ENCODE results near the gene PDLIM1. TPM values are rescaled to one million over a fixed set of nuclear protein-coding genes. Genes with fewer than 3 reads are reported as not detected.

PDLIM1 gene
- total and polyA plus RNA-seq, 9 of the 15 experiments (the other 6 are each of a cell fraction or from before 2014, with no cell fraction given) = 19.8 to 164 (median 39.1) TPM

- no peak for FAIRE-seq
- no peak for ATAC-seq
- intact Hi-C loops (cut with micrococcal nuclease) = no loop called here
These were observed 37.1 kb downstream of the PDLIM1 start for GRCh38 chr10:95253686-95254085.

More at GRCh38 chr10:95253686-95254085, 37.1 kb downstream of the PDLIM1 start:
- Histone ChIP-seq H3K9me1 (ENCODE audit: control insufficient read depth, insufficient read depth, low read length) (peaks cover 3% of the 10 kb centered on the region), H3K9me3 (replicated peaks; ENCODE audit: control insufficient read depth, insufficient read depth, low read depth, low read length) (no peaks in the 10 kb centered on the region), H3K27ac (ENCODE audit: extremely low read depth, low read depth, low read length) (no peak overlapping the region), H3K36me3 (ENCODE audit: control insufficient read depth, insufficient read depth, low read length) (peaks cover 34% of the 10 kb centered on the region; the same call in 2 of the 3 replicates), H2AFZ (ENCODE audit: low read depth, low read length) (no peak overlapping the region), H3K9ac (ENCODE audit: insufficient read depth in 1 of 2, low read depth in 2 of 2, low read length in 2 of 2) (no peak overlapping the region), H3K4me3 (no peak overlapping the region), H3K4me2 (ENCODE audit: insufficient read depth, low read length) (no peak overlapping the region), H3K4me1 (replicated peaks in 1 of 2; ENCODE audit: control insufficient read depth in 2 of 2, insufficient read depth in 2 of 2, low read length in 2 of 2) (peaks cover 0 to 3% of the 10 kb centered on the region in 2 experiments; a peak in 1 of 5 replicates), H3K27me3 (ENCODE audit: control insufficient read depth in 2 of 2, insufficient read depth in 2 of 2, low read length in 2 of 2) (no peaks in the 10 kb centered on the region), H3K79me2 (ENCODE audit: control insufficient read depth, insufficient read depth, low read length) (peaks cover 24% of the 10 kb centered on the region; the same call in 2 of the 3 replicates), H4K20me1 (replicated peaks; ENCODE audit: control insufficient read depth, insufficient read depth, low read length) (no peaks in the 10 kb centered on the region)
- BruUV-seq (replicated peaks) = no TSS peak
- in situ Hi-C loops (cut with MboI) = loop anchor here (5.0 kb wide), 1 partner anchor 109 kb away; no protein-coding TSS in a partner anchor
- POLR2A ChIA-PET = no interaction called here
- 74% methylated on average over 2 of the region's 2 CpGs for WGBS (ENCODE audit: insufficient coverage, low coverage, missing lambda C conversion rate)
- DNase-seq (ENCODE audit: extremely low read depth in 1 of 4, low spot score in 3 of 4) = no peak
- CTCF ChIA-PET (ENCODE audit: low intra/inter-chr PET ratio) = no interaction called here
- TF ChIP-seq DDX20 (tag; IDR thresholded peaks at IDR 0.05; ENCODE audit: low read depth) (no peak), ZNF77 (CRISPR knock-in tag; IDR thresholded peaks at IDR 0.05) (no peak), HNRNPUL1 (IDR thresholded peaks at IDR 0.05; ENCODE audit: low read length) (no peak), LARP7 (IDR thresholded peaks at IDR 0.05) (no peak), ADNP (tag; IDR thresholded peaks at IDR 0.05) (no peak), FOXP4 (CRISPR knock-in tag; IDR thresholded peaks at IDR 0.05; ENCODE audit: borderline replicate concordance) (no peak), ZNF311 (CRISPR knock-in tag; IDR thresholded peaks at IDR 0.05) (no peak), SMARCB1 (IDR thresholded peaks at IDR 0.05; ENCODE audit: insufficient read length, low read depth) (no peak), ZNF174 (CRISPR knock-in tag; IDR thresholded peaks at IDR 0.05) (no peak), NFRKB (IDR thresholded peaks at IDR 0.05; ENCODE audit: low read depth) (no peak), ZBTB33 (CRISPR knock-in tag; IDR thresholded peaks at IDR 0.05) (no peak), ZNF316 (IDR thresholded peaks at IDR 0.05) (no peak), ARHGAP35 (IDR thresholded peaks at IDR 0.05; ENCODE audit: partially characterized antibody) (no peak), PYGO2 (tag; IDR thresholded peaks at IDR 0.05) (no peak), CGGBP1 (CRISPR knock-in tag; IDR thresholded peaks at IDR 0.05) (no peak), ZNF644 (tag; IDR thresholded peaks at IDR 0.05; ENCODE audit: low read depth) (no peak), KLF6 (CRISPR knock-in tag; IDR thresholded peaks at IDR 0.05; ENCODE audit: borderline replicate concordance) (no peak)

Measured in K562 (cell line).